Measurements from ENCODE around the gene DYDC2. TPM values are rescaled to one million over a fixed set of nuclear protein-coding genes. Genes with fewer than 3 reads are reported as not detected.
A peak's percentile ranks its signal among the peaks of the same experiment; 100 is the strongest.

DYDC2 gene
- total and polyA plus RNA-seq, 4 donors: 0.14 to 2.0 (median 0.25) TPM

DNA sequence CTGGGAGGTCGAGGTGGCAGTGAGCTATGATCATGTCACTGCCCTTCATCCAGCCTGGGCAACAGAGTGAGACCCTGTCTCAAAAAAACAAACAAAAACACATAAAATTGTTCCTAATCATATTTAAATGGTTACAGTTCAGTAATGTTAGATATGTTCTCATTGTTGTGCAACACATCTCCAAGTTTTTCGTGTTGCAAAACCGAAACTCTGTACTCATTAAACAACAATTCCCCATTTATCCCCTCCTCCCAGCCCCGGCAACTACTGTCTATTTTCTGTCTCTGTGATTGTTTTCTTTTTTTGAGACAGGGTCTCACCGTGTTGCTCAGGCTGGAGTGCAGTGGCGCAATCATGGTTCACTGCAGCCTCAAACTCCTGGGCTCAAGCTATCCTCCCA is 35.7 kb downstream of the DYDC2 start:
- Histone ChIP-seq H3K36me3 (ENCODE audit: control insufficient read depth in 4 of 4, insufficient read depth in 3 of 4, low read depth in 1 of 4, low read length in 3 of 4) (no peaks in the 10 kb centered on the region), H3K27ac (ENCODE audit: low read depth in 1 of 2, low read length in 2 of 2) (peak overlapping the region in 1 of 2 donors; percentile 53), H3K27me3 (ENCODE audit: control insufficient read depth in 4 of 4, insufficient read depth in 4 of 4, low read length in 3 of 4) (no peaks in the 10 kb centered on the region), H3K4me3 (ENCODE audit: low read depth in 1 of 3, low read length in 3 of 3) (no peak overlapping the region), H3K9me3 (ENCODE audit: control insufficient read depth in 4 of 4, low read length in 3 of 4) (no peaks in the 10 kb centered on the region), H3K4me1 (ENCODE audit: control insufficient read depth in 4 of 4, insufficient read depth in 4 of 4, low read length in 3 of 4) (peaks cover 0 to 2% (median 0%) of the 10 kb centered on the region in 4 donors), H3K9ac (ENCODE audit: low read depth in 1 of 2, low read length in 2 of 2) (peak overlapping the region in 1 of 2 donors; percentile 28)
- DNase-seq (ENCODE audit: low spot score): no peak
- WGBS: 46% methylated on average over 6 of the region's 6 CpGs
- TF ChIP-seq FOXA2 (IDR thresholded peaks at IDR 0.05) (no peak), RXRA (IDR thresholded peaks at IDR 0.05) (peak in 1 of 2 donors; percentile 4), HNF4A (conservative IDR thresholded peaks at IDR 0.05) (peak; percentile 13 to 23), RAD21 (IDR thresholded peaks at IDR 0.05) (no peak)
- TF ChIP-seq, protein P1, sequence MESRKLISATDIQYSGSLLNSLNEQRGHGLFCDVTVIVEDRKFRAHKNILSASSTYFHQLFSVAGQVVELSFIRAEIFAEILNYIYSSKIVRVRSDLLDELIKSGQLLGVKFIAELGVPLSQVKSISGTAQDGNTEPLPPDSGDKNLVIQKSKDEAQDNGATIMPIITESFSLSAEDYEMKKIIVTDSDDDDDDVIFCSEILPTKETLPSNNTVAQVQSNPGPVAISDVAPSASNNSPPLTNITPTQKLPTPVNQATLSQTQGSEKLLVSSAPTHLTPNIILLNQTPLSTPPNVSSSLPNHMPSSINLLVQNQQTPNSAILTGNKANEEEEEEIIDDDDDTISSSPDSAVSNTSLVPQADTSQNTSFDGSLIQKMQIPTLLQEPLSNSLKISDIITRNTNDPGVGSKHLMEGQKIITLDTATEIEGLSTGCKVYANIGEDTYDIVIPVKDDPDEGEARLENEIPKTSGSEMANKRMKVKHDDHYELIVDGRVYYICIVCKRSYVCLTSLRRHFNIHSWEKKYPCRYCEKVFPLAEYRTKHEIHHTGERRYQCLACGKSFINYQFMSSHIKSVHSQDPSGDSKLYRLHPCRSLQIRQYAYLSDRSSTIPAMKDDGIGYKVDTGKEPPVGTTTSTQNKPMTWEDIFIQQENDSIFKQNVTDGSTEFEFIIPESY (IDR thresholded peaks at IDR 0.05): no peak

DNA sequence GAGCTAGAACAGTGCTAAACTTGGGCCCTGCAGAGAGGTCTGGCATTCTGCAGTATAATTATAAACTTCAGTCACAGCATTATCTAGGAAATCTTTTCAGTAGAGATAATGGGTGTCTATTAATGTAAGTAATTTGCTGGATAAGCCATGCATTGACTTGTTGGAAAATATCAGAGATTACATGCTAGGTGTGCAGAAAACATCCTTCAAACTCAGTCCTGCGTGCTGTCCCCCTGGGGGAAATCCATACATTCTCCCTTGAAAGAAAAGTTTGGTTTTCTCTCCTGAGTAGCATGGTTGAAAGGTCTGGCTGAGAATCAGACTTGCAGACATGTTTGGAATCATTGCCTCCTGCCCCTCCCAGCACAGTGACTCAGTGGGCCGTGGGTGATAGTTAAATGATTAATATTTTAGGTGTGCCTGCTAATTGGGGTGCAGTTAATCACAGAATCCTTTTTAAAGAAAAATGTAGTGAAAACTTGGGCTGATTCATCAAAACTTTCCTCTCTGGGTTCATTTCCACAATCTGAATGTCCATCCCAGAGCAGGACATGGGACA is 37.9 kb downstream of the DYDC2 start:
- Histone ChIP-seq H3K4me1 (ENCODE audit: control insufficient read depth in 4 of 4, insufficient read depth in 4 of 4, low read length in 3 of 4) (peaks cover 0 to 2% (median 0%) of the 10 kb centered on the region in 4 donors), H3K9ac (ENCODE audit: low read depth in 1 of 2, low read length in 2 of 2) (no peak overlapping the region), H3K27ac (ENCODE audit: low read depth in 1 of 2, low read length in 2 of 2) (no peak overlapping the region), H3K9me3 (ENCODE audit: control insufficient read depth in 4 of 4, low read length in 3 of 4) (no peaks in the 10 kb centered on the region), H3K36me3 (ENCODE audit: control insufficient read depth in 4 of 4, insufficient read depth in 3 of 4, low read depth in 1 of 4, low read length in 3 of 4) (no peaks in the 10 kb centered on the region), H3K27me3 (ENCODE audit: control insufficient read depth in 4 of 4, insufficient read depth in 4 of 4, low read length in 3 of 4) (no peaks in the 10 kb centered on the region), H3K4me3 (ENCODE audit: low read depth in 1 of 3, low read length in 3 of 3) (no peak overlapping the region)
- no peak for DNase-seq (ENCODE audit: low spot score)
- TF ChIP-seq FOXA1 (IDR thresholded peaks at IDR 0.05) (no peak), GABPA (IDR thresholded peaks at IDR 0.05 in 1 of 2, conservative IDR thresholded peaks at IDR 0.05 in 1 of 2) (no peak), HNF4A (conservative IDR thresholded peaks at IDR 0.05) (no peak), TAF1 (conservative IDR thresholded peaks at IDR 0.05) (no peak), HNF4G (IDR thresholded peaks at IDR 0.05) (no peak), NR2F2 (IDR thresholded peaks at IDR 0.05) (no peak), SP1 (IDR thresholded peaks at IDR 0.05) (no peak)
- TF ChIP-seq, protein P2, sequence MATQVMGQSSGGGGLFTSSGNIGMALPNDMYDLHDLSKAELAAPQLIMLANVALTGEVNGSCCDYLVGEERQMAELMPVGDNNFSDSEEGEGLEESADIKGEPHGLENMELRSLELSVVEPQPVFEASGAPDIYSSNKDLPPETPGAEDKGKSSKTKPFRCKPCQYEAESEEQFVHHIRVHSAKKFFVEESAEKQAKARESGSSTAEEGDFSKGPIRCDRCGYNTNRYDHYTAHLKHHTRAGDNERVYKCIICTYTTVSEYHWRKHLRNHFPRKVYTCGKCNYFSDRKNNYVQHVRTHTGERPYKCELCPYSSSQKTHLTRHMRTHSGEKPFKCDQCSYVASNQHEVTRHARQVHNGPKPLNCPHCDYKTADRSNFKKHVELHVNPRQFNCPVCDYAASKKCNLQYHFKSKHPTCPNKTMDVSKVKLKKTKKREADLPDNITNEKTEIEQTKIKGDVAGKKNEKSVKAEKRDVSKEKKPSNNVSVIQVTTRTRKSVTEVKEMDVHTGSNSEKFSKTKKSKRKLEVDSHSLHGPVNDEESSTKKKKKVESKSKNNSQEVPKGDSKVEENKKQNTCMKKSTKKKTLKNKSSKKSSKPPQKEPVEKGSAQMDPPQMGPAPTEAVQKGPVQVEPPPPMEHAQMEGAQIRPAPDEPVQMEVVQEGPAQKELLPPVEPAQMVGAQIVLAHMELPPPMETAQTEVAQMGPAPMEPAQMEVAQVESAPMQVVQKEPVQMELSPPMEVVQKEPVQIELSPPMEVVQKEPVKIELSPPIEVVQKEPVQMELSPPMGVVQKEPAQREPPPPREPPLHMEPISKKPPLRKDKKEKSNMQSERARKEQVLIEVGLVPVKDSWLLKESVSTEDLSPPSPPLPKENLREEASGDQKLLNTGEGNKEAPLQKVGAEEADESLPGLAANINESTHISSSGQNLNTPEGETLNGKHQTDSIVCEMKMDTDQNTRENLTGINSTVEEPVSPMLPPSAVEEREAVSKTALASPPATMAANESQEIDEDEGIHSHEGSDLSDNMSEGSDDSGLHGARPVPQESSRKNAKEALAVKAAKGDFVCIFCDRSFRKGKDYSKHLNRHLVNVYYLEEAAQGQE (IDR thresholded peaks at IDR 0.05): no peak
- TF ChIP-seq, protein P3, sequence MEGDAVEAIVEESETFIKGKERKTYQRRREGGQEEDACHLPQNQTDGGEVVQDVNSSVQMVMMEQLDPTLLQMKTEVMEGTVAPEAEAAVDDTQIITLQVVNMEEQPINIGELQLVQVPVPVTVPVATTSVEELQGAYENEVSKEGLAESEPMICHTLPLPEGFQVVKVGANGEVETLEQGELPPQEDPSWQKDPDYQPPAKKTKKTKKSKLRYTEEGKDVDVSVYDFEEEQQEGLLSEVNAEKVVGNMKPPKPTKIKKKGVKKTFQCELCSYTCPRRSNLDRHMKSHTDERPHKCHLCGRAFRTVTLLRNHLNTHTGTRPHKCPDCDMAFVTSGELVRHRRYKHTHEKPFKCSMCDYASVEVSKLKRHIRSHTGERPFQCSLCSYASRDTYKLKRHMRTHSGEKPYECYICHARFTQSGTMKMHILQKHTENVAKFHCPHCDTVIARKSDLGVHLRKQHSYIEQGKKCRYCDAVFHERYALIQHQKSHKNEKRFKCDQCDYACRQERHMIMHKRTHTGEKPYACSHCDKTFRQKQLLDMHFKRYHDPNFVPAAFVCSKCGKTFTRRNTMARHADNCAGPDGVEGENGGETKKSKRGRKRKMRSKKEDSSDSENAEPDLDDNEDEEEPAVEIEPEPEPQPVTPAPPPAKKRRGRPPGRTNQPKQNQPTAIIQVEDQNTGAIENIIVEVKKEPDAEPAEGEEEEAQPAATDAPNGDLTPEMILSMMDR (IDR thresholded peaks at IDR 0.05; ENCODE audit: low read depth, low read length, missing input control): no peak
- WGBS: 94% methylated on average over 2 of the region's 2 CpGs
